ENCODE results near the gene LAGE3.

GRCh38 chrX:154519389-154519788, 40.3 kb upstream of the LAGE3 start:
- no peak for TF ChIP-seq KLF8 (tag by site-specific recombination; IDR thresholded peaks at IDR 0.05)
- no peak for TF ChIP-seq PRDM4 (tag by site-specific recombination; IDR thresholded peaks at IDR 0.05)
- TF ChIP-seq ZNF785 (tag by site-specific recombination; IDR thresholded peaks at IDR 0.05): no peak
- no peak for TF ChIP-seq ZNF776 (tag by site-specific recombination; IDR thresholded peaks at IDR 0.05; ENCODE audit: borderline replicate concordance)
- TF ChIP-seq CTCF (tag by site-specific recombination; IDR thresholded peaks at IDR 0.05): no peak
- TF ChIP-seq ZNF274 (IDR thresholded peaks at IDR 0.05; ENCODE audit: low read length): no peak
- no peak for TF ChIP-seq ZNF274 (tag by site-specific recombination; IDR thresholded peaks at IDR 0.05; ENCODE audit: borderline replicate concordance)
- no peak for TF ChIP-seq ZNF157 (tag by site-specific recombination; IDR thresholded peaks at IDR 0.05)
- no peak for TF ChIP-seq ZEB2 (tag by site-specific recombination; IDR thresholded peaks at IDR 0.05)
- TF ChIP-seq ZNF280D (tag by site-specific recombination; IDR thresholded peaks at IDR 0.05): no peak
- TF ChIP-seq ZNF558 (tag by site-specific recombination; IDR thresholded peaks at IDR 0.05): no peak

Measured in HEK293 (cell line).